Measurements from ENCODE around the gene SETD7. TPM values are rescaled to one million over a fixed set of nuclear protein-coding genes. Genes with fewer than 3 reads are reported as not detected.
A peak's percentile ranks its signal among the peaks of the same experiment; 100 is the strongest.

Gene SETD7
- total and polyA plus RNA-seq, 2 donors = 43.8 to 77.5 TPM

DNA sequence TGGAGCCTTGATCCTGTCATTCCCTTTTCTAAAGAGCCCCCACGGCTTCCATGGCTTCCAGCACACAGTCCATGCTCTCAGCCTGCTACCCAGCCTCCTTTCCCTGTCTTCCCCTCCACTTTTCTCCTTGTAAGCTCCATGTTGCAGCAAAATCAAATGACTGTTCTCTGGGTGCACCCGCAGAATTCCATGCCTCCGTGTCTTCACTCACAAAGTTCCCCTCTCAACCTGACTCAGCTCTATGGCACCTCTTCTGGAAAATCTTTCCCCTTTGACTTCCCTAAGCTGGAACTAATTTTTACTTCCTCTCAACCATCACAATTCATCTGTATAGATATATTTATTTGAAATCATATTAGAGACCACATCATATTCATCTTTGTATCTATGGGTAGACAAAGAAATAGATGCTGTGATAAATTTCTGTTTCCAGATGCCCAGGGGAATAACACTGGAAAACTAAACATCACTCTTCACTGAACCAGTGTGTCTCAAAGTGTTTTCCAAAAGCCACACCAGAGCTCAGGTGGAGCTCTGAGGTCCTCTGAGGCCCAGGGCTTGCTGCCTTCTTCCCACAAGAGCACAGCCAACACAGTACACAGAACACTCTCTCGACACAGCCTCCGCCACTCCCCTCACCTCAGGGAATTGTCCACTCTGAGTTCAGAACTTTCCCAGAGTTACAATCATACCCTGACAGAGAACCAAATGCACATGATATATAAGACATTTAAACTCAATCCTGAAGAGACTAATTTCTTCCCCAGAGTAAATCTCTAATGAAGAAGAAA, 3.3 kb downstream of the SETD7 start:
- H3K4me3 ChIP-seq (ENCODE audit: low read depth, low read length) = no peak overlapping the region
- peaks cover 2% of the 10 kb centered on the region for H3K36me3 ChIP-seq (ENCODE audit: insufficient read depth)
- DNase-seq (ENCODE audit: extremely low spot score) = no peak
- 46% methylated on average over 5 of the region's 5 CpGs for WGBS
- peak overlapping the region; percentile 57 for H3K27ac ChIP-seq (ENCODE audit: low read depth)
- H3K4me1 ChIP-seq (ENCODE audit: insufficient read depth) = no peaks in the 10 kb centered on the region

GRCh38 chr4:139550724-139551429, 5.1 kb downstream of the SETD7 start:
- peaks cover 2% of the 10 kb centered on the region for H3K36me3 ChIP-seq (ENCODE audit: insufficient read depth)
- no peak overlapping the region for H3K4me3 ChIP-seq (ENCODE audit: low read depth, low read length)
- WGBS = 37% methylated on average over 5 of the region's 5 CpGs
- DNase-seq (ENCODE audit: extremely low spot score) = no peak
- no peaks in the 10 kb centered on the region for H3K4me1 ChIP-seq (ENCODE audit: insufficient read depth)
- peak overlapping the region; percentile 27 for H3K27ac ChIP-seq (ENCODE audit: low read depth)

GRCh38 chr4:139547979-139548378, 8.0 kb downstream of the SETD7 start:
- Histone ChIP-seq H3K27ac (ENCODE audit: low read depth) (no peak overlapping the region), H3K36me3 (ENCODE audit: insufficient read depth) (peaks cover 2% of the 10 kb centered on the region), H3K4me3 (ENCODE audit: low read depth, low read length) (no peak overlapping the region), H3K4me1 (ENCODE audit: insufficient read depth) (no peaks in the 10 kb centered on the region)
- DNase-seq (ENCODE audit: extremely low spot score) = no peak
- WGBS = 78% methylated on average over 3 of the region's 3 CpGs

GRCh38 chr4:139540632-139541031, 15.4 kb downstream of the SETD7 start:
- WGBS = 83% methylated on average over 5 of the region's 5 CpGs
- Histone ChIP-seq H3K4me3 (ENCODE audit: low read depth, low read length) (no peak overlapping the region), H3K4me1 (ENCODE audit: insufficient read depth) (no peaks in the 10 kb centered on the region), H3K27ac (ENCODE audit: low read depth) (no peak overlapping the region), H3K36me3 (ENCODE audit: insufficient read depth) (no peaks in the 10 kb centered on the region)
- no peak for DNase-seq (ENCODE audit: extremely low spot score)

DNA sequence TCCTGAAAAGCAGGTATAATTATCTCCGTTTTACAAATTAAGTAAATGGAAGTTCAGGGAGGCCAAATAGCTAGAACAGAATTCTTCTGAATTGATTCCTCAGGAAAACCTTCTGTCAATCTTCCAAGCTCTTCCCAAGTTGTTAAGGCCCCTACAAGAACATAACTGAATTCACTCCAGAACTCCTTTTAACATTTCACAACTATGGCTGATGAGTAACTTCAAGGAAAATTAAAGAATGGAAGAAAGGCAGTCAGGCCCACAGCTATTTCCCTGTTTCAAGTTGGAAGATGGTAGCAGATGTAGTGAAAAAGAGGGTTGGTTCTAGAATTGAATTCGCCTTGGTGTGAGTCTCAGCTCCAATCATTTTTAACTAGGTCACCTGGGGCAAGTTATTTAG, 15.9 kb downstream of the SETD7 start:
- Histone ChIP-seq H3K4me1 (ENCODE audit: insufficient read depth) (no peaks in the 10 kb centered on the region), H3K27ac (ENCODE audit: low read depth) (no peak overlapping the region), H3K4me3 (ENCODE audit: low read depth, low read length) (no peak overlapping the region), H3K36me3 (ENCODE audit: insufficient read depth) (no peaks in the 10 kb centered on the region)
- 97% methylated on average over 2 of the region's 2 CpGs for WGBS
- DNase-seq (ENCODE audit: extremely low spot score) = no peak

DNA sequence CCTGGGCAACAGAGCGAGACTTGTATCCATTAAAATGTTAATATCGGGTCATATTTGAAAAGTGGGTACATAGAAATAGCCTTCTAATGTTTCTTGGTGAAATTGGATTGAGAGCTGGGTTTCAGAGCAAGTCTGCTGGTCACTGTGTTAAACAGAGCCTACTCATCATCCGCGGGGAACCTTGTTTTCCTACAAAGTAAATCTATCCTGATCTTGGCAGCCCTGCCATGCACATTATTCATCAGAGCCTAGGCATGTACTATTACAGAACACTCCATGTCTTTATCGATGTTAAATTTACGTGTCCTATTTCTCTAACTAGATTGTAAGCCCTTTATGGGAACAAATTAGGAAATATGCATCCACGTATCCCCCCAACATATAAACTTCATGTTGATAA, 18.7 kb downstream of the SETD7 start:
- Histone ChIP-seq H3K4me3 (ENCODE audit: low read depth, low read length) (no peak overlapping the region), H3K4me1 (ENCODE audit: insufficient read depth) (no peaks in the 10 kb centered on the region), H3K36me3 (ENCODE audit: insufficient read depth) (no peaks in the 10 kb centered on the region), H3K27ac (ENCODE audit: low read depth) (no peak overlapping the region)
- DNase-seq (ENCODE audit: extremely low spot score) = no peak
- 88% methylated on average over 7 of the region's 7 CpGs for WGBS

- 47% methylated on average over 5 of the region's 5 CpGs for WGBS
- Histone ChIP-seq H3K4me1 (ENCODE audit: insufficient read depth) (no peaks in the 10 kb centered on the region), H3K27ac (ENCODE audit: low read depth) (no peak overlapping the region), H3K36me3 (ENCODE audit: insufficient read depth) (no peaks in the 10 kb centered on the region), H3K4me3 (ENCODE audit: low read depth, low read length) (no peak overlapping the region)
- no peak for DNase-seq (ENCODE audit: extremely low spot score)
Measured at GRCh38 chr4:139535871-139536234, 20.2 kb downstream of the SETD7 start.

GRCh38 chr4:139535228-139535870, 20.7 kb downstream of the SETD7 start:
- WGBS = 47% methylated on average over 2 of the region's 2 CpGs
- Histone ChIP-seq H3K4me1 (ENCODE audit: insufficient read depth) (no peaks in the 10 kb centered on the region), H3K36me3 (ENCODE audit: insufficient read depth) (no peaks in the 10 kb centered on the region), H3K27ac (ENCODE audit: low read depth) (no peak overlapping the region), H3K4me3 (ENCODE audit: low read depth, low read length) (no peak overlapping the region)
- DNase-seq (ENCODE audit: extremely low spot score) = no peak

DNA sequence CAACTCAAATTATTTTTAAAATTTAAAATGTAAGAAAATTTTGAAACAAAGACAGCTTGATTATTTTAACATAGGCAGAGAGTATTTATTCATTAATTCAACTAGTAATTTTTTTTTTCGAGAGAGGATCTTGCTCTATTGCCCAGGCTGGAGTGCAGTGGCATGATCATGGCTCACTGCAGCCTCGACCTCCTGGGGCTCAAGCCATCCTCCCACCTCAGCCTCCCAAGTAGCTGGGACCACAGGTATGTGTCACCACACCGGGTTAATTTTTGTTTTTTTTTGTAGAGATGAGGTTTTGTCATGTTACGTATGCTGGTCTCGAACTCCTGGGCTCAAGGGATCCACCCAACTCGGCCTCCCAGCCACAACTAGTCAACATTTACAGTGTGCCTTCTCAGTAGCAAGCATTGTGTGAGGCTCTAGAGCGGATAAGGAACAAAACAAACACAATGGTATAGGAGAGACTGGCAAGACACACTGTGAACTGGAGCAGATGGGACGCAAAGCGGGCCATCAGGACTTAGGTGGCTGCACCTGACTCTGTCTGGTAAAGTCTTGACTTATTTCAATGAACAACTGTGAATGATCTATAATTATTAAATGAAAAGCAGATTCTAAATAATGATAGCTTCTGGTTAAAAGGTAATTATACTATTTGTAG, 21.6 kb downstream of the SETD7 start:
- H3K36me3 ChIP-seq (ENCODE audit: insufficient read depth) = no peaks in the 10 kb centered on the region
- DNase-seq (ENCODE audit: extremely low spot score) = no peak
- 97% methylated on average over 9 of the region's 9 CpGs for WGBS
- no peak overlapping the region for H3K4me3 ChIP-seq (ENCODE audit: low read depth, low read length)
- no peak overlapping the region for H3K27ac ChIP-seq (ENCODE audit: low read depth)
- H3K4me1 ChIP-seq (ENCODE audit: insufficient read depth) = no peaks in the 10 kb centered on the region

DNA sequence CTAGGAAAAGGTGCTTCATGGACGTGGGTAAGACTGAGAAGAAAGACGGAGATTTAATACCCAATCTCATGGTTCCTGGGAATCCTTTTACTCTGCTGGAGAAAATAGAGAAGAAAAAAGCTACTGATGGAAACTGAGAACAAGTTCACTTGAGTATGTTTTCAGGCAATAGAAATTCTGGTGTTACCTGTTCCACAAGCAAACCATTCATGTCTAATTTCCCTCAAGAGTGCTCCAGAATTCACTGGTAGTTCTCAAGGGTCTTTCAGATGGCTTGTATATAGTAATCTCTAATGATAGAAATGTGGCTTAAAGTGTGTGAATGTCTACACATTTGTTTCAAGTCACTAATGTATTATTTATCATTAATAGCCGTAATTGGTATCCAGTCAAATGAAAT, 22.5 kb downstream of the SETD7 start:
- H3K4me1 ChIP-seq (ENCODE audit: insufficient read depth) = no peaks in the 10 kb centered on the region
- H3K36me3 ChIP-seq (ENCODE audit: insufficient read depth) = no peaks in the 10 kb centered on the region
- H3K27ac ChIP-seq (ENCODE audit: low read depth) = no peak overlapping the region
- WGBS = 95% methylated on average over 3 of the region's 3 CpGs
- DNase-seq (ENCODE audit: extremely low spot score) = no peak
- H3K4me3 ChIP-seq (ENCODE audit: low read depth, low read length) = no peak overlapping the region

DNA sequence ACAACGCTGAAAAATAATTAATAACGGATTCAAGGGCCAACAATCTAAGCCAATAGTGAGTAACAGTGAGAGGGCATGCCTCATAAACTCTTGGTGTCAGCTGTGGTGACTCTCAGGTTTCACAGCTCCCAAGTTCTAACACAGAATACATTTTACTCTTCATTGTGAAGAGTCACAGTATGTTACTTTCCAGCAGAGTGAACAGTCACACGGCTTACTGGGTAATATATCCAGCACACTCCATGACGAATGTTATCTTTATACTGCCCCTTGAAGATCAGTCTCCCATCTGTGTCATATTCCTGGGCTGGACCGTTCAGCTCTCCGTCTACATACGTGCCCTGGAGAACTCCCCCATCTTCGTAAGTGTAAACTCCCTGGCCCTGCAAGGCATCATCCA, 23.1 kb downstream of the SETD7 start:
- no peaks in the 10 kb centered on the region for H3K36me3 ChIP-seq (ENCODE audit: insufficient read depth)
- no peak overlapping the region for H3K27ac ChIP-seq (ENCODE audit: low read depth)
- H3K4me1 ChIP-seq (ENCODE audit: insufficient read depth) = no peaks in the 10 kb centered on the region
- WGBS = 74% methylated on average over 8 of the region's 8 CpGs
- DNase-seq (ENCODE audit: extremely low spot score) = no peak
- no peak overlapping the region for H3K4me3 ChIP-seq (ENCODE audit: low read depth, low read length)

- no peak overlapping the region for H3K27ac ChIP-seq (ENCODE audit: low read depth)
- no peaks in the 10 kb centered on the region for H3K4me1 ChIP-seq (ENCODE audit: insufficient read depth)
- no peaks in the 10 kb centered on the region for H3K36me3 ChIP-seq (ENCODE audit: insufficient read depth)
- H3K4me3 ChIP-seq (ENCODE audit: low read depth, low read length) = no peak overlapping the region
- DNase-seq (ENCODE audit: extremely low spot score) = no peak
- WGBS = 59% methylated on average over 6 of the region's 6 CpGs
Measured at GRCh38 chr4:139530833-139531427, 25.1 kb downstream of the SETD7 start.

DNA sequence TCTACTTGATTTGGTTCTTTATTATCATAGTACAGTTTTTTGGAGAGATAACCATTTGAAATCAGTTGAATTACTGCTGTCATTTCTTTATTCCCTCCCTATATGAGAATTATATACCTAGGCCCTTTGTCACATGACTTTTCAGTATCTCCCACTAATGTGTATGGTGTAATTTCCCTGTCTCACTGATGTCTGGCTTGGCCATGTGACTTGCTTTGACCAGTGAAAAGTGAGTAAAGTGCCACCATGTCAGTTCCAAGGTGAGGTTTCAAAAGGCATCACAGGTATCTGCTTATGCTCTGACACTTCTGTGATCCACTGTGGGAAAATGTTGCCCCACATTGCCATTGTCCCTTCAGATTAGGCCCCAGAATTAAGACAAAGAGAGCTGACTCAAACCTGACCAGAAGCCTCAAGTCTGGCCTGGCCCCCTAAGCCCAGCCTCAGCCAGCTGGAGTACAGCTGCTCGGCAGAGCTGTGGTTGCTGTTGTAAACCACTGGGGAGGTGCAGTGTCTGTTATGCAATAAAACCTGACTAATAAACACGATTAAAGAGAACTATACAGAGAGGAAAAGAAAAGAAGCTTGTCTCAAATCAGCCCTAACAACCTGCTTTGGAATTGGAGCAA, 27.5 kb downstream of the SETD7 start:
- no peak for DNase-seq (ENCODE audit: extremely low spot score)
- Histone ChIP-seq H3K36me3 (ENCODE audit: insufficient read depth) (no peaks in the 10 kb centered on the region), H3K4me1 (ENCODE audit: insufficient read depth) (no peaks in the 10 kb centered on the region), H3K4me3 (ENCODE audit: low read depth, low read length) (no peak overlapping the region), H3K27ac (ENCODE audit: low read depth) (no peak overlapping the region)
- 29% methylated on average over 2 of the region's 2 CpGs for WGBS
